GDM1 (cell line): Measurements from ENCODE around the gene MORN4.
"Not testable (repeated sequence)": the region's sequence is repeated elsewhere in the genome, so short reads cannot be mapped to it uniquely, and the experiment has no call there.

Experiments
- DNase-seq: peaks from one replicate; lab custom pipeline; 2025; lab: John Stamatoyannopoulos, UW

MORN4 gene

DNA sequence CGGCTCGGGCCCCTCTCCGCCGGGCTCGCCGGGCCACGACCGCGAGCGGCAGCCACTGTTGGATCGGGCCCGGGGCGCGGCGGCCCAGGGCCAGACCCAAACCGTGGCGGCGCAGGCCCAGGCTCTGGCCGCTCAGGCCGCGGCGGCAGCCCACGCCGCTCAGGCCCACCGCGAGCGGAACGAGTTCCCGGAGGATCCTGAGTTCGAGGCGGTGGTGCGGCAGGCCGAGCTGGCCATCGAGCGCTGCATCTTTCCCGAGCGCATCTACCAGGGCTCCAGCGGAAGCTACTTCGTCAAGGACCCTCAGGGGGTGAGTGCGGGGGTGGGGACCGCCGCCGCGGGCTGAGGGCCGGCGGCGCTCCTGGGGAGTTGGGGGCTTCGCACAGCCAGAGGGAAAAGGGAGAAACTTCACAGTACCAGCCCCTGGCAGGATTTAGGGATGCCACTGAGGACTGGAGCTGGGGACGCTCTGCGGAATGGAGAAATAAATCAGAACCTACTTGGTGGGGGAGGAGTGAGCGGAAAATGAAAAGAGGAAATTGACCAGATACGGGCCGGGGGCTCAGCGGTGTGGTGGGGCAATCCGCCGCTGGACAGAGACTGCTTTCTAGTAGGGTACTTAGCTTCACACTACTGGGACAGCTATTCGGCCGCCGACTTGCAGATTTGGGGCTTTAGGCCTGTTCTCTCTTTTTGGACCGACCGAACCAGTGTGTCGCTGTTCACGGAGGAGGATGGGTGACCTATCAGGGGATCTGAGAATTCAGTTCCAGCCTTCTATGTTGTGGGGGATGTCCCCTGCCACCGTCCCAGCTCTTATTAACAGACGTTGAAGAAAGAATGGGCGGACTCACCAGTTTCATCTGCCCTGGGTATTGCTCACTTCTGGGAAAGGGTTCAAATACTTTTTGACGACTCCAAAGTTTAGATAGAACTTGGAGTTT, 7.8 kb upstream of the MORN4 start:
- DNase-seq = no peak

DNA sequence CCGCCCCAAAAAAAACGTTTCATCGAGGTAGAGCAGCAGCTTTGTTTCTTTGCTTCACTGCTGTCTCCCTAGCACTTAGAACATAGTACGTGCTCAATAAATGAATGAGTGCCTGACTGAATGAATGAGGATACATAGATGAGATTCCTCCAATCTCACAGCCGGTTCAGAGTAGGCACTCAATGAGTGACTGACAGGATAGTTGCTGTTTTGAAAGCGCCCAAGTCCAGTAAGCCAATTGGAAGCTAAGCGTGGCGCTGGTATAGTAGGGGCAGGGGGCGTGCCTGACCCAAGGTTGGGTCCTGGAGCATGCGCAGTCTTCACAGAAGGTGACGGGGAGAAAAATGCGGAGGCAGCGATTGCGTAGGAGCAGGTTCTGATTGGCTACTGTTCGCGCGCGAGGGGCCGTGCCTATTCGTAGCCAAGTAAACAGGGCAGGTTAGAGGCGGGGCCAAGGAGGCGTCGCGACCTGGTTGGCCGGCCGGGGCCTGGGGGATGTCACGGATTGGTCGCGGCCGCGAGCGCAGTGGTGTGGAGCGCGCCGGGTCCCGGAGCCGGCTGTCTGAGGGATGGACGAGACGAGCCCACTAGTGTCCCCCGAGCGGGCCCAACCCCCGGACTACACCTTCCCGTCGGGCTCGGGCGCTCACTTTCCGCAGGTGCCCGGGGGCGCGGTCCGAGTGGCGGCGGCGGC, 7.0 kb upstream of the MORN4 start, which contains the start of gene PI4K2A:
TSS of gene PI4K2A (plus strand) at position 498 of the 694 bp plus-strand sequence. CDS start at position 570, 72 bp downstream.
- DNase-seq = peak; percentile 98

DNA sequence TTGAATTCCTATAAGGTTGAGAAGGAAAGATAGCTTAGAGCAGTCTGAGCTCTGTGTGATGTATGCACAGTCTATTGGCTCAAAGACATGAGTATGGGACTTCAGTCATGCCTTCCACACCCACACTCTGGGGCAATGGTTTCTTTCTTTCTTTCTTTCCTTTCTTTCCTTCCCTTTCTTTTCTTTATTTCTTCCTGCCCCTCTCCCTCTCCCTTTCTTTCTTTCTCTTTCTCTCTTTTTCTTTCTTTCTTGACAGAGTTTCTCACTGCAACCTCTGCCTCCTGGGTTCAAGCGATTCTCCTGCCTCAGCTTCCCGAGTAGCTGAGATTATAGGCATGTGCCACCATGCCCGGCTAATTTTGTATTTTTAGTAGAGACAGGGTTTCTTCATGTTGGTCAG, 5.8 kb upstream of the MORN4 start:
- not testable (repeated sequence) for DNase-seq

DNA sequence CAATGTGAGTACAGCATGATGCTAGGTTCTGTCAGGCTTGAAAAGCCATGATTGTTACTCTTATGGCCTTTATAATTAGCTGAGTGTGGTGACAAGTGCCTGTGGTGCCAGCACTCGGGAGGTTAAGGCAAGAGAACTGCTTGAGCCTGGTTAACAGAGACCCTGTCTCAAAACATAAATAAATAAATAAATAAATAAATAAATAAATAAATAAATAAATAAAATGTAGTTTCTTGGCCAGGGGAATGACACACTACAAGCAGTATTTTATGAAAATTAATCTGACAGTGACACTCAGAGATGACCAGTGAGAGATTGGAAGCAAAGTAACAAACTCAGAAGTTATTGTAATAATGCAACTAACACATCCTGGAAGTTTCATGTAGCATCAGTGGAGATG, 2.3 kb upstream of the MORN4 start:
- DNase-seq = no peak

DNA sequence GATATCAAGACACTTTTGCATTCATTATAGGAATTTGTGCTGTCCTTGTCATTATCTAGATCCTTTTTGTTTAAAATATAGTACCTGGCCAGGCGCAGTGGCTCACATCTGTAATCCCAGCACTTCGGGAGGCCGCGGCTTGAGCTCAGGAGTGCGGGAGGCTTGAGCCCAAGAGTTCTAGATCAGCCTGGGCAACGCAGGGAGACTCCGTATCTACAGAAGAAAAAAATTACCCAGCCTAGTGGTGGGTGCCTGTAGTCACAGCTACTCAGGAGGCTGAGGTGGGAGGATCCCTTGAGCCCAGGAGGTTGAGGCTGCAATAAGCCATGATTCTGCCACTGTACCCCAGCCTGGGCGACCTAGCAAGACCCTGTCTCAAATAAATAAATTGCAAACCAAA, 621 bp upstream of the MORN4 start:
- DNase-seq = no peak

DNA sequence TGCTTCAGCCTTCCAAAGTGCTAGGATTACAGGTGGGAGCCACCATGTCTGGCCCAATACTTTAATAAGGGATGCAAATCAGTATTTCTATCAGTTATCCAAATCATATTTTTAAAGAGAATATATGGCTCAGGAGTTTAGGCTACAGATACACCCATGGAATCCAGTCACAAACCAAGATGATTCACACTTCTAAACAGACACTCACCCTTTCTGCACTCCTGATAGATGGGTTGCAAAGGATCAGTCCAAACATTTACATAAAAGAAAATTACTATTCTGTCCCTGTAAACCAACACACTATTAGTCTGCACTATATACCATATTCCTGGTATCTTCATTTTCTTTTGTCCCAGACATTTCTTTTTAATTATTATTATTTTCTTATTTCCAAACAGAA, 2.2 kb downstream of the MORN4 start:
- DNase-seq = no peak

DNA sequence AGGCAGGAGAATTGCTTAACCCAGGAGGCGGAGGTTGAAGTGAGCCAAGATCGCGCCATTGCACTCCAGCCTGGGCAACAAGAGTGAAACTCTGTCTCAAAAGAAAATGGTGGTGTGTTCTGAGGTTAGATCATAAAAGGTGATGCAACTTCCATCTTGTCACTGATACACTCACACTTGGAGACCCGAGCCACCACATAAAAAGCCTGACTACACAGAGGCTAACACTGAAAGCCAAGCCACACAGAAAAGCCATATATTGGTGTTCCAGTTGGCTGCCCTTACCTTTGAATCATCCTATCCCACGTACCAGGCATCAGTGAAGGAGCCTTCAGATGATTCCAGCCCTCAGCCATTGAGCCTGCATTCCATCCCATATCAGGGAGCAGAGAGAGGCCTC, 4.0 kb downstream of the MORN4 start:
- no peak for DNase-seq

DNA sequence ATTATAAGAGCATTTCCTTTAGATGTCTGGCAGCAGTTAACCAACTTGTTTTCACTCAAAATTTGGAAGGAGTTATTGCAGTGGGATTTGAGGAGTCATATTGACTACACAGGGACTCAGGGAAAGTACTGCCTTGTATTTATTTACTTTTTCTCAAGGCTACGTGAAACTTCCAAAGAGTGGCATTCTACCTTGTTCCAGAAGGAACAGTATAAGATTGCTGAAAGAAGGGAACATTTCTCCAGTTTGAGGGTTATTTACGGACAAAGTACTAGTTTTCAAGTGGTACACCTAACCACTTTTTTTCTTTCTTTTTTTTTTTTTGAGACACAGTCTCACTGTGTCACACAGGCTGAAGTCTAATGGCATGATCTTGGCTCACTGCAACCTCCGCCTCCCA, 5.1 kb downstream of the MORN4 start:
- DNase-seq = no peak

DNA sequence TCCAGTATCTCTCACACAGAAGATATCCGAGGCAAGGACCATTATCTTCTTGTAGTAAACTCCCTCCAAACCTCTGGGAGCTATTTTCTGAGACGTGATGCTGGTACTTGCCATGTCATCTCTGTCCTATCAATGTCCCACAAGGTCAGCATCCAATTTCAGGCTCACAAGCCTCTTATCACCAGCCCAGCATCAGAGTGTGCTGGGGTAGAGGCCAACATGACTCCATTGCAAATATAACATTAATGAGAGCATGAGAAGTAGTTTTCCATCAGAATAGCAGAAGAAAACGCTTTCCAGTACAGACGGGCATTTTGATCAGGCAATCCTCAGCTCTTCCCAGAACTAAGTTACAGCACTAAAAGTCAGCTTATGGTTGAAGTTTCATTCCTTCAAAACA, 5.6 kb downstream of the MORN4 start:
- no peak for DNase-seq

DNA sequence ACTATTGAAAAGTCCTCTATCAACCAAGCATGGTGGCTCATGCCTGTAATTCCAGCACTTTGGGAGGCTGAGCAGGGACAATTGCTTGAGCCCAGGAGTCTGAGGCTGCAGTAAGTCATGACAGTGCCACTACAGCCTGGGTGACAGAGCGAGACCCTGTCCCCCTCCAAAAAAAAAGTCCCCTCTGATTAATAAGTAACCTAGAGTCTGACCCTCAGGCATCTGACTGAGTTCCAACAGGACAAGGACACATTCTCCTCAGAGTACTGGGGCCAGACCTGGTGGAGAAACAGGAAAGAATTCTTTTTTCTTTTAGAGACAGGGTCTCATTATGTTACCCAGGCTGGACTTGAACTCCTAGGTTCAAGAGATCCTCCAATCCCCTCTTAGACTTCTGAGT, 10.0 kb downstream of the MORN4 start:
- no peak for DNase-seq

DNA sequence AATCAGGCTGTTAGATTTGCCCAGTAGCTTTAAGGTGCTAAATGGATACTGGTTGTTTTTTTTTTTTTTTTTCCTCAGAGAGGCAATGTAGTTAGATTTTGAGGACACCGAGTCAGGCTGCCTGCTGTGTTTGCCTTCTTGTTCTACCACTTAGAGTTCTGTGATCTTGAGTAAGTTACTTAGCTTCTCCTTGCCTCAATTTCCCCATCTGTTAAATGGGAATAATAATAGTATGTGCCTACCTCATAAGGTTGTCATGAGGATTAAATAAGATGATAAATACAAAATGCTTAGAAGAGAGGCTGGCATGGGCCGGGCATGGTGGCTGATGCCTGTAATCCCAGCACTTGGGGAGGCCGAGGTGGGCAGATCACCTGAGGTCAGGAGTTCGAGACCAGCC, 14.6 kb downstream of the MORN4 start:
- DNase-seq = no peak

DNA sequence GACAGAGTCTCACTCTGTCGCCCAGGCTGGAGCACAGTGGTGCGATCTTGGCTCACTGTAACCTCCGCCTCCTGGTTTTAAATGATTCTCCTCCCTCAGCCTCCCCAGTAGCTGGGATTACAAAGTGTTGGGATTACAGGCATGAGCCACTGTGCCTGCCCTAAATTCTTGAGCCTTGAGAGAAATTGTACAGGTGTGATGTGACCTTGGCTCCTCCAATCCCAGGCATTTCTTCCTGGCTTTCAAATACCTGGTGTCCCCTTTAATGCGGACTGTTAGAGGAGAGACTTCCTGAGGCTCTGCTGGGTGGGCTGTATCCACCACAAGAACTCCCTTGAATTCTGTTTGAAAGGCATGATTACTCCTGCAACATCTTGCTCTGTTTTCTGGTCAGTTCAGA, 15.0 kb downstream of the MORN4 start:
- no peak for DNase-seq

DNA sequence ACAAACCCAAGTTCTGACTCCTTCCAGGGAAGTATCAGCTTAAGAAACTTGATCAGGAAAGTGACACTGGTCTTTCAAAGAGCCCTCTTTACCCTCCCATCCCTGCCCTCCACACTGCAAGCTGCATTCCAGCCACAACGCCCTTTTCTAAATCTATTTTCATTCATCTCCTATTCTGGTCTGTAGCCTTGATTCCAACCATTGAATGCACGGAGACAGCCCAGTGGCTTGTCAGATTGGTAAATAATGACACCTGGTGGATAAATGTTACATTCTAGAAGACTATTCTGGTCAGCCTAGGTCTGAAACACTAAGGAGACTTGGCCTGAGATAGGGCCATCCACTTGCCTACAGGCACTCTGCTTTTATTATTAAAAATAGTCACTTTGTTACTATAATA, 20.9 kb downstream of the MORN4 start:
- no peak for DNase-seq

DNA sequence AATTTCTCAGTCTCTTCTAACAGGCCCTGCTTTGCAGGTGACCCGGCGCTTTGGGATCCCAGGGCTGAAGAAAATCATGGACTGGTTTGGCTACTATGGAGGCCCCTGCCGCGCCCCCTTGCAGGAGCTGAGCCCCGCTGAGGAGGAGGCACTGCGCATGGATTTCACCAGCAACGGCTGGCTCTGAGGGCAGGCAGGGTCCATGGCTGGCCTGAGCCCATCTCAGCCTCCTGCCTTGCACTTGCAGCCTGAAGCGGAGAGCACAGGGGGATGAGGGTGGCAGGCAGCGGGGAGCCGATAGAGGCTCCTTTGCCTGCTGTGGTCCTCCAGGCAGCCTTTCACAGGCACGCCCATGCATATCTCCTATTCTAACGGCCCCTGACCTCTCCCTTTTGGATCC, 21.8 kb downstream of the MORN4 start:
- no peak for DNase-seq

DNA sequence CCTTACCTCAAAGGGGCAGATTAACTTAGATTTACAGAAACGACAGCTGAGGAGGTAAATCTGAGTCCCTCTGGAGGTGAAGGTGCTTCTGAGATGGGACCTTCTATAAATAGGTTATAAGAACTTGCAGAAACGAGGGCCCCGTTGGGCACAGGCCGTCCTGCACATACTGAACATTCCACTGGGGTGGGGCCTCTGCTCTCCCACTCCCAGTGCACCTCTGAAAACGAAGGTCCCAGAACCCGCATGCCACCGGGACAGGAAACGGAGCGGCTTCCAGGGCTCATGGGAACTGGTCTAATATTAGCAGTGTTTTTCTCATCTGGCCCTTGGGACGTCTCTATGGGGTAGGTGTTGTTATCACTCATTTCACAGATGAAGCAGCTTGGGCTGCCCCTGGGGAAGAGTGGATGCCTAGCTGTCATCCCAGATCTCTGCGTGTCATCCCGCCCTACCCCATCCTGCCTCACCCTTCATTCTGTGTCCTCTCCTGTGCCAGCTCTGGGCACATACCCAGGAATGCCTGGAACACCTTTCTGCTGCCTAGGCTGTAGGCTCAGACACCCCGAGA, 24.2 kb downstream of the MORN4 start:
- DNase-seq = no peak

DNA sequence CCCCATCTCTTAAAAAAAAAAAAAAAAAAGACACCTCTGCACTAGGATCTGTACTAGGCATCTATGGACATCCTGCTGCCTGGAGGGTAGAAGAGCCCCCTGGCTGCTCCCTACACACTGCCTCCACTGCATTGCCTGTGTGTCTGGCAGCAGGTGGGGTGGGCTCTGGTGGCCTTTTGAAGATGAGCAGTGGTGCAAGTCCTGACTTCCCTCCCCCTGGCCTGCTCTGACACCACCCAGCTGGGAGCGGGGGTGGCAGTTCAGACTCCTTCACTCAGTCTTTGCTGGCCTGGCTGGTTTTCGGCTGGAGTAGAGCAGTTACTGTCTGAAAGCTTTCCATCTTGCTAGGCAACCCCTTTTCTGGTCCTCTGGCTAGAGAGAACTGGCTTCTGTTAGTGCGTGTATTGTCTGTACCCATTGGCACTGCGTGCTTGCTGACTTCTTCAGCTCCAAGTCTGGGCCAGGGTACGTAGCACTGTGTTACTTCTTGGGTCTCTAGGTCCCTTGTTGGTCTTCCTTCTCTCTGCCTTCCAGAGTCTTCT, 26.1 kb downstream of the MORN4 start:
- DNase-seq = no peak

DNA sequence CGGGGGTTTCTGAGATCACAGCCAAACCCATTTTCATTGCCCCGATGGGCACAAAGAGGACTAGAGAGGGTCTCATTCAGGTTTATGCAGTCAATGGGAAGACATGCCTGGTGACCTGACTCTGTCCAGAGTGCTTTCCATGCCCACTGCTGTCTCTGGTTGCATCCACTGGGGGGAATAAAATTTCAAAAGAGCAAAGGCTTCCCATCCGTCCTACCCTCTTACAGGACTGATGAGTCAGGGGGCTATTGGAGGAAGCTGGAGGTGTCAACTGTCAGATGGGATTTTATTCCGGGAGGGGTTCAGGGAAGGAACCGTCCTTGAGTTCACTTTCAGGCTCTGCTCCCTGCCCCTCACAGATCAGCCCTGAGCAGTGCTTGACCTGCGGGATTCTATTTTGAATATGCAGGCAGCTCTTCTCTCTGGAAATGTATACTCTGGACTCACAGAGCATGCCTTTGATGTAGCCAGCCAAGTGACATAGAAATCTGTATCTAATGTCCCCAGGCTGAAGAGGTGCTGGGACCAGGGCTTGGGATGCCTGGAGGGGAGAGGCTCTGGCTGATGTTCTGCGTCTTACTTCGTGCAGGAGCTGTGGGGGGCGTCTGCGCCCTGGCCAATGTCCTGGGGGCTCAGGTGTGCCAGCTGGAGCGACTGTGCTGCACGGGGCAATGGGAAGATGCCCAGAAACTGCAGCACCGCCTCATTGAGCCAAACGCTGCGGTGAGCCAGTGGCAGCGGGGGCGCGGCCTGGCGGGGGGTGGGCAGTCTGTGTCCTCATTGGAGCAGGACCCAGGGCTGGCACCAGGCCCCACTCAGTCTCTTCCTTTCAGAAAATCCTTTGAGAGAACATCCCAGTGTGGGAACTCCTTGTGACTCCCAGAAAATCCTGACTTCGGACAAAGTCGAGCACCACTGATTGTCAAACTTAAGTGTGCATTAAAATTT, 31.8 kb downstream of the MORN4 start:
- no peak for DNase-seq

DNA sequence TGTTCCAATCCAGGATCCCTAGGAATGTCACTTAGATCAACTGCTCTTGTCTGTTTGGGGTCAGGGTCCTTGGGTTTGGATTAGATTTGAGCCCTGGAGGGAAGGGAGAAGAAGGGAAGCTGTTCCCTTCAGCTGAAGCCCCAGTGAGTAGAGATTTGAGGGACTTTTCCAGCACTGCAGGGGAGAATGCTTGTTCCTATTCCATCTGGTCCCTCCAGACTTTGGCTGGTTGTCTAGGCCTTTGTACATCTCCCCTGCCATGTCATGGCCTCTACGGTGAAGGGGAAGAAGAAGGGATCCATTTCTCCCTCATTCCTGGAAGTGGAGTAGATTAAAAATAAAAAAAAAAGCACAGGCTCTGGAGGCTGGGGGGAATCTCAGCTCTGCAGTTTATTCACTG, 32.7 kb downstream of the MORN4 start:
- DNase-seq = no peak

DNA sequence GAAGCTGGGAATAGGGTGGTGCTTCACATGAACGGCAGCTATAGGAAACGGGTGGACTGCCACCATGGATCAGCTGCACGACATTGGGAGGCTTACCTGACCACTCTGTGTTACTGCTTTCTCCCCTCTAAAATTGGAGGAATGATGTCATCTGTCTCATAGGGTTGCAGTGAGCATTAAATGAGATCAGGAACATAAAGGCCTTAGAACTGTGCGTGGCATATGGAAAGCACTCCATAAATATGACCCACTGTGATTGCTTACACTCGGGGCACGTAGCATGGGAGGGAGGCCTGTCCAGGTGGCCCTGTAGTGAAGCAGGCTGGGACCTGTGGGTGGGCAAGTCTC, 34.1 kb downstream of the MORN4 start:
- DNase-seq = no peak

DNA sequence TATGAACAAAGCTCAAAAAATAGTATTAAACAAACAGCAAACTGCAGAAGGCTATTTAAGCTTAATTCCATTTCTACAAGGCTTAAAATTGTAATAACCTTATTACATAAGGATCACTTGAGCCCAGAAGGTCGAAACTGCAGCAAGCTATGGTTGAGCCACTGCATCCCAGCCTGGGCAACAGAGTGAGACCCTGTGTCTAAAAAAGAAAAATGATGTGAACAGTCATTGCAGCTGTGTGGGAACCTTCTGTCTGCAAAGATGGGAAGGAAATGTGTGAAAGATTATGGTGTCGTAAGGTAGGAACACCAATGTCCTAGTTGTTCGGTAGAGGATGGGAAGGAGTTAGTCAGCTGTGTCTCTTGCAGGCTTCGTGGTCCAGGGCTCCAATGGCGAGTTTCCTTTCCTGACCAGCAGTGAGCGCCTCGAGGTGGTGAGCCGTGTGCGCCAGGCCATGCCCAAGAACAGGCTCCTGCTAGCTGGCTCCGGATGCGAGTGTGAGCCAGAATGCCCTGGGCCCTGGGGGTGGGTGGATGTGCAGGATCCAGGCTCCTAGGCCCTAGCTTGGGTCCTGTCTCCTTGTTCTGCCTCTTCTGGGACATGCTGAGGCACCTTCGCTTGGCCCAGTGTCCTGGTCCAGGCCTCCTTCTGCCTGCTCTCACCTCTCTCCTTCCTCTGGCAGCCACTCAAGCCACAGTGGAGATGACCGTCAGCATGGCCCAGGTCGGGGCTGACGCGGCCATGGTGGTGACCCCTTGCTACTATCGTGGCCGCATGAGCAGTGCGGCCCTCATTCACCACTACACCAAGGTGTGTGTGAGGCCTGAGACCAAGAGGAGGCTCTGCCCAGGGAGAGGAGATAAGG, 34.7 kb downstream of the MORN4 start:
- DNase-seq = no peak

DNA sequence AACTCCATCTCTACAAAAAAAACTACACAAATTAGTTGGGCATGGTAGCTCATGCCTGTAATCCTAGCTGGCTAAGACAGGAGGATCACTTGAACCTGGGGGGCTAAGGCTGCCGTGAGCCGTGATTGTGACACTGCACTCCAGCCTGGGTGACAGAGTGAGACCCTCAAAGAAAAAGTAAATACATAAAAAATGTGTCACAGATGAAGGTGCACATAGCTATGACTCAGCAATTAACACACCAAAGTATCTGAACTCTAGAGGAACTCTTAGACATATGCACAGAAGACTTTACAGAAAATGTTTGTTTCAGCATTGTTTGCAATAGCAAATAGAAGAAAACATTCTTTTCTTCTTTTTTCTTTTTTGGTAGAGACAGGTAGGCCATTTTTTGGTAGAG, 35.5 kb downstream of the MORN4 start:
- no peak for DNase-seq
